ENCODE measurements around the gene TAS2R19. TPM values are rescaled to one million over a fixed set of nuclear protein-coding genes. Genes with fewer than 3 reads are reported as not detected.
"Not testable (repeated sequence)": the region's sequence is repeated elsewhere in the genome, so short reads cannot be mapped to it uniquely, and the experiment has no call there.

The TAS2R19 gene
- total RNA-seq, 1 experiment from 2014 or later = 2.6 TPM

DNA sequence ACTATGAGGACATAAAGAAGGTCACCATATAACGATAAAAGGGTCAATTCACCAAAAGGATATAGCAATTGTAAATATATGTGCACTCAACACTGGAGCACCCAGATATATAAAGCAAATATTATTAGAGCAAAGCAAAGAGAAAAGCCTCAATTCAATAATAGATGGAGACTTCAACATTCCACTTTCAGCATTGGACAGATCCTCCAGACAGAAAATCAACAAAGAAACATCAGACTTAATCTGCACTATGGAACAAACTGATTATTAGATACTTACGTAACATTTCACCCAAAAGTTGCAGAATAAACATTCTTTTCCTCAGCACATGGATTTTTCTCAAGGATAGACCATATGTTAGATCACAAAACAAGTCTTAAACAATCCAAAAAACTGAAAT is 18.9 kb upstream of the TAS2R19 start:
- H2BK120ac ChIP-seq (ENCODE audit: low read depth, low read length, poor library complexity, severe bottlenecking); H3K23ac ChIP-seq (ENCODE audit: insufficient read length, low read depth, low read length); DNase-seq; H3K9ac ChIP-seq (ENCODE audit: extremely low read depth, insufficient read length, low read length); H2BK5ac ChIP-seq (ENCODE audit: insufficient read length, low read length); H3K18ac ChIP-seq (ENCODE audit: insufficient read length, low read depth, low read length); H4K91ac ChIP-seq (ENCODE audit: insufficient read length, low read depth, low read length); H3K4me2 ChIP-seq (ENCODE audit: insufficient read depth, insufficient read length, low read length); H3K4ac ChIP-seq (ENCODE audit: low read depth, low read length); H3K9me3 Mint-ChIP-seq; H4K20me1 ChIP-seq (ENCODE audit: control insufficient read depth, insufficient read depth, insufficient read length); H2BK15ac ChIP-seq (ENCODE audit: low read depth, low read length); H3K79me2 ChIP-seq (ENCODE audit: insufficient read depth, low read length); H3K27me3 Mint-ChIP-seq (ENCODE audit: low read depth); H4K5ac ChIP-seq (ENCODE audit: insufficient read length, low read depth, low read length); H3K27me3 ChIP-seq (ENCODE audit: insufficient read depth, low read length); H3K9me3 ChIP-seq (ENCODE audit: control insufficient read depth, low read depth, low read length); H3K4me1 Mint-ChIP-seq; H3K14ac ChIP-seq (ENCODE audit: insufficient read depth, low read length); H3K56ac ChIP-seq (ENCODE audit: insufficient read length, low read depth, low read length); H3K27ac ChIP-seq (ENCODE audit: insufficient read length, low read depth, low read length); H3K23me2 ChIP-seq (ENCODE audit: insufficient read length, low read depth, low read length, poor library complexity, severe bottlenecking); H3K4me1 ChIP-seq (ENCODE audit: insufficient read depth, low read length); H2AFZ ChIP-seq (ENCODE audit: low read length); H2BK20ac ChIP-seq (ENCODE audit: low read depth, low read length, poor library complexity, severe bottlenecking); H4K8ac ChIP-seq (replicated peaks; ENCODE audit: insufficient read length, low read depth, low read length); H2BK12ac ChIP-seq (ENCODE audit: insufficient read length, low read depth, low read length); H3T11ph ChIP-seq (ENCODE audit: low read length); H3K4me3 Mint-ChIP-seq; H3K79me1 ChIP-seq (ENCODE audit: insufficient read depth, low read depth, low read length, poor library complexity, severe bottlenecking); H2AK5ac ChIP-seq (ENCODE audit: insufficient read length, low read length); H3K27ac Mint-ChIP-seq: not testable (repeated sequence)
- no CpG with 5 or more reads among the region's 2 CpGs for WGBS (ENCODE audit: extremely low coverage, insufficient read length, low lambda C conversion rate)
- H3K36me3 Mint-ChIP-seq (ENCODE audit: insufficient read depth in 1 of 3, low read depth in 3 of 3) = peaks cover 24 to 34% (median 33%) of the 10 kb centered on the region in 3 experiments
